Astrocyte (in vitro differentiated cells and primary cell): ENCODE results near the gene PARN.

Experiments used
- CTCF ChIP-seq: IDR thresholded peaks from 2 replicates; pipeline ENCODE4 v1.5.1; 2011; ENCODE audit warnings: low read depth, mild to moderate bottlenecking, inconsistent platforms, low read length, moderate library complexity; ENCODE audit not compliant: insufficient read depth
- EZH2 ChIP-seq: IDR thresholded peaks from 2 replicates; pipeline ENCODE4 v1.6.1; 2012; ENCODE audit warnings: mild to moderate bottlenecking, low read length, inconsistent platforms; ENCODE audit not compliant: insufficient read depth

- TF ChIP-seq CTCF (no peak), EZH2 (no peak)
These were observed 159.3 kb downstream of the PARN start for GRCh38 chr16:14470788-14471187.
